ENCODE results near the gene CUL3. TPM values are rescaled to one million over a fixed set of nuclear protein-coding genes. Genes with fewer than 3 reads are reported as not detected.

Gene CUL3
- total RNA-seq, 1 donor from 2014 or later, result 65.6 TPM

DNA sequence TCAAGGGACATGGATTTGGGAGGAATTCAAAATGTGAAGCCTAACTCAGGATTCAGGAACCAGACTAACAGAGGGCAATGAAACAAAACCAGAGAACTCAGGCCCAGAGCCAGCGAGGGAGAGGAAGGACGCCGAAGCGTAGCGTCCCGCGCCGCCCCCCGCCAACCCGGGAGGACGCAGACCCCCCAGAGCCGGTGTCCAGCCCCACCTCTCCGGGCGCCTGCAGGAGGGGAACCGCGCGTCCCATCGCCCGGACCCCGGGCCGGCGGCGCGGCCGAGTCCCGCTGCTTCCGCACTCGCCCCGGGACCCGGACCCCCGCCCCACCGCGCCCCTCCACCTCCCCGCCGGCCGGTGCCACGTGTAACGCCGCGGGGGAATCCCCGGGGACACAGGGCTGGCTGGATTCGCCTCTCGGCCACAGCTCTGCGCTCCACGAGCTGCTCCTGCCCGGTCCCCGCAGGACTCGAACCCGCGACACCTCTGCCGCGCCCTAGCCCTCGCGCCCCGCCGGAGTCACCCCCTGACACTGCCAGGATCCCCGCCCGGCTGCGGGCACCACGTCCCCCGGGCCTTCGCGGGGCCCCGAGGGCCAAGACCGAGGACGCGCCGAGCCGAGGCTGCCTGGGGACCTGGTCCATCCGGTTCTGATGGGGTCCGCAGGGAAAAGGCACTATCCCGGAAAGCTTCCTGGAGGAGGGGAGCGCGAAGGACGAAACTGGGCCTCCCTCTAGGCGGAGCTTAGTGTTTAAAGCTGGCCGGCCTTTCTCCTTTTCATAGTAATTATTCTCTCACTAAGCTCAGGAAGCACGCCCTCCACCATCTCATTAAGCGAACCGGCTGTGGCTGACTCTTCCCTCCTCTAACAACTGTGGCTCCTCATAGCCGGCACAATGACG is 142.8 kb downstream of the CUL3 start:
- no peaks in the 10 kb centered on the region for H3K9me3 Mint-ChIP-seq (ENCODE audit: low read depth)
- H3K36me3 Mint-ChIP-seq (ENCODE audit: low read depth), result peaks cover 2% of the 10 kb centered on the region
- H3K27me3 Mint-ChIP-seq (ENCODE audit: low read depth), result no peaks in the 10 kb centered on the region
- TF ChIP-seq, protein P1, sequence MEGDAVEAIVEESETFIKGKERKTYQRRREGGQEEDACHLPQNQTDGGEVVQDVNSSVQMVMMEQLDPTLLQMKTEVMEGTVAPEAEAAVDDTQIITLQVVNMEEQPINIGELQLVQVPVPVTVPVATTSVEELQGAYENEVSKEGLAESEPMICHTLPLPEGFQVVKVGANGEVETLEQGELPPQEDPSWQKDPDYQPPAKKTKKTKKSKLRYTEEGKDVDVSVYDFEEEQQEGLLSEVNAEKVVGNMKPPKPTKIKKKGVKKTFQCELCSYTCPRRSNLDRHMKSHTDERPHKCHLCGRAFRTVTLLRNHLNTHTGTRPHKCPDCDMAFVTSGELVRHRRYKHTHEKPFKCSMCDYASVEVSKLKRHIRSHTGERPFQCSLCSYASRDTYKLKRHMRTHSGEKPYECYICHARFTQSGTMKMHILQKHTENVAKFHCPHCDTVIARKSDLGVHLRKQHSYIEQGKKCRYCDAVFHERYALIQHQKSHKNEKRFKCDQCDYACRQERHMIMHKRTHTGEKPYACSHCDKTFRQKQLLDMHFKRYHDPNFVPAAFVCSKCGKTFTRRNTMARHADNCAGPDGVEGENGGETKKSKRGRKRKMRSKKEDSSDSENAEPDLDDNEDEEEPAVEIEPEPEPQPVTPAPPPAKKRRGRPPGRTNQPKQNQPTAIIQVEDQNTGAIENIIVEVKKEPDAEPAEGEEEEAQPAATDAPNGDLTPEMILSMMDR (IDR thresholded peaks at IDR 0.05), result no peak
- no peaks in the 10 kb centered on the region for H3K4me1 Mint-ChIP-seq (ENCODE audit: low read depth)
- H3K27ac Mint-ChIP-seq (ENCODE audit: unreplicated experiment), result no peak overlapping the region
- H3K4me3 Mint-ChIP-seq (ENCODE audit: unreplicated experiment), result no peak overlapping the region
- DNase-seq (ENCODE audit: low spot score), result no peak

DNA sequence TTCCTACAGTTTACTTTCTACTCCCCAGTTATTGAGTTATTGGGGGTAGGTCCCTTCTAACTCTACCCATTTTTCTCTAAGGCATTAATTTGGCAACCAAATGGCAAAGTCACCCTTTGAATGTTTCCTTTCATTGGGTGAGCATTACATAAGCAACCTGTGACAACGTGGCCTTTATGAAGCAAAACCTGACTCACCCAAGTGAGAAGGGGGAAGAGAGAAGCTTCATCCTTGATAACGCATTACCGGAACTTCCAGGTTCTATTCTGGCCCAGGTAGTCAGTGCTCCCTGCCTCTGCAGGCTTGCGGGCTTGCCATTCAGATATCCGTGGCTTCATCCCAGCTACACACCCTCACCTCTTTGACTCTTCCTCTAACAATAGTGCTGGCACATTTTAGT is 144.2 kb downstream of the CUL3 start:
- Mint-ChIP-seq H3K27ac (ENCODE audit: unreplicated experiment) (no peak overlapping the region), H3K4me3 (ENCODE audit: unreplicated experiment) (no peak overlapping the region), H3K36me3 (ENCODE audit: low read depth) (peaks cover 2% of the 10 kb centered on the region), H3K27me3 (ENCODE audit: low read depth) (no peaks in the 10 kb centered on the region), H3K9me3 (ENCODE audit: low read depth) (no peaks in the 10 kb centered on the region), H3K4me1 (ENCODE audit: low read depth) (no peaks in the 10 kb centered on the region)
- no peak for DNase-seq (ENCODE audit: low spot score)
- TF ChIP-seq, protein P1 (IDR thresholded peaks at IDR 0.05), result no peak

DNA sequence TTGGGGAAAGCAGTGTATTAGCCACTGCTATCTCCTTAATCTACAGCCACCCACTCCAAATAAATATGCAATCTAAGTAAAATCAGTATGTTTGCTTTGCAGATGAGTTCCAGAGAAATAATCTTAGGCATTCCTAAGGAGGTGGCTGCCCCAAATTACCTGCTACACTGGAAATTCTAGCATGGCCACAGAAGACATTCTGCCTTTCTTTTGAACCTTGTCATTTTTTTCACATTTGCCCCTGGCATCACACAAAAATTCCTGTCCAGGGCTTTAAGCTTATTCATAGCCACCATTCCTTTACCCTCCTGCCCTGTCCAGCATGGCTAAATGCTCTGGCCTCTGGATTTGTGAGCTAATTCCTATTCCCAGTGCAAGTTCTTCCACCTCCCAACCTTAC is 146.4 kb downstream of the CUL3 start:
- Mint-ChIP-seq H3K9me3 (ENCODE audit: low read depth) (no peaks in the 10 kb centered on the region), H3K27ac (ENCODE audit: unreplicated experiment) (no peak overlapping the region)

DNA sequence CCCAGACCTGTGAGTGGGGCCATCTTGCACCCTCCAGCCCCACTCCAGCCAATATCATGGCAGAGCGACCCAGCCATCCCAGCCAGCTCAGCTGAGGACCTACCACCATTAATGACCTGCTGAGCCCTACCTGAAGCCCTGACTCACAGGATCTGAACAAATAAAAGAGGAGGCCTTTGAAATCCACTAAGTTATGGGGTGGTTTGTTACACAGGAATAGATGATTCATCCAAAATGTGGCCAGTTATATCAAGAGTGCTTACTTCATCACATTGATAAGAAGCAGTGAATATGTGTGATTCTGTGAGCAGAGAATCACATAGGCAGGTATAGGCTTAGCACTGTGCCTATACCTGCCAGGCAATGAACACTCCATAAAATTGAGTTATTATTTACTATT is 148.5 kb downstream of the CUL3 start:
- H3K36me3 Mint-ChIP-seq (ENCODE audit: low read depth), result peaks cover 2% of the 10 kb centered on the region

More for the DNA sequence above, 146.4 kb downstream of the CUL3 start:
- Mint-ChIP-seq H3K4me1 (ENCODE audit: low read depth) (no peaks in the 10 kb centered on the region), H3K36me3 (ENCODE audit: low read depth) (peaks cover 2% of the 10 kb centered on the region), H3K27me3 (ENCODE audit: low read depth) (no peaks in the 10 kb centered on the region), H3K4me3 (ENCODE audit: unreplicated experiment) (no peak overlapping the region)
- TF ChIP-seq, protein P1 (IDR thresholded peaks at IDR 0.05), result no peak
- no peak for DNase-seq (ENCODE audit: low spot score)

DNA sequence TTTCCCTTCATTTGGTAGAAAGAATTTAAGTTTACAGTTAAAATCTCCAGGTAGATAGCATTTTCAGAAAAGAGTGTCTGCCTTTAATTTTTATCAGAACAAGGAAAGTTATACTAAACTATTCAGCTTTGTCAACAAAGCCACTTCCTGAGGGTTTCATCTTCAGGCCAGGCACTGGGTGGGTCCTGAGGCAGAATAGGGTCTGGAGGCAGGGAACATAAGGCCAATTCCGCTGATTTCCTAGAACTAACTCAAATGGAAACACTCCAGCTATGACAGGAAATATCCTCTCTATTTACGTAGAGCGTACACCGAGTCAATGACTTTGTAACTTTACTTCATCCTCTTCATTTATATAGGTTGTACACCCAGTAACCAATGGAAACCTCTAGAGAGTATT is 150.5 kb downstream of the CUL3 start:
- H3K4me1 Mint-ChIP-seq (ENCODE audit: low read depth), result no peaks in the 10 kb centered on the region
- no peaks in the 10 kb centered on the region for H3K9me3 Mint-ChIP-seq (ENCODE audit: low read depth)
- H3K36me3 Mint-ChIP-seq (ENCODE audit: low read depth), result peaks cover 2% of the 10 kb centered on the region
- no peak overlapping the region for H3K27ac Mint-ChIP-seq (ENCODE audit: unreplicated experiment)
- no peak overlapping the region for H3K4me3 Mint-ChIP-seq (ENCODE audit: unreplicated experiment)
- DNase-seq (ENCODE audit: low spot score), result no peak
- TF ChIP-seq, protein P1 (IDR thresholded peaks at IDR 0.05), result no peak
- no peaks in the 10 kb centered on the region for H3K27me3 Mint-ChIP-seq (ENCODE audit: low read depth)

More for the DNA sequence above, 148.5 kb downstream of the CUL3 start:
- Mint-ChIP-seq H3K4me3 (ENCODE audit: unreplicated experiment) (no peak overlapping the region), H3K27ac (ENCODE audit: unreplicated experiment) (no peak overlapping the region), H3K27me3 (ENCODE audit: low read depth) (no peaks in the 10 kb centered on the region), H3K9me3 (ENCODE audit: low read depth) (no peaks in the 10 kb centered on the region), H3K4me1 (ENCODE audit: low read depth) (no peaks in the 10 kb centered on the region)
- TF ChIP-seq, protein P1 (IDR thresholded peaks at IDR 0.05), result no peak
- no peak for DNase-seq (ENCODE audit: low spot score)

Data from chondrocyte (in vitro differentiated cells).